GM12892 (cell line): ENCODE measurements around the gene CASTOR2.

Experiments used
- POLR2A ChIP-seq: IDR thresholded peaks from 2 replicates; pipeline ENCODE4 v1.6.1; 2011; ENCODE audit warnings: low read depth, low read length, control low read depth
- POLR2AphosphoS5 ChIP-seq: IDR thresholded peaks from 2 replicates; pipeline ENCODE4 v1.6.1; 2011; ENCODE audit warnings: low read depth, low read length, control low read depth
- TAF1 ChIP-seq: IDR thresholded peaks from 2 replicates; pipeline ENCODE4 v1.6.1; 2011; ENCODE audit warnings: low read depth, mild to moderate bottlenecking, control low read depth, low read length, borderline replicate concordance

- TF ChIP-seq POLR2AphosphoS5 (no peak), POLR2A (no peak), TAF1 (no peak)
These were observed 55.3 kb downstream of the CASTOR2 start for GRCh38 chr7:75019800-75020199.
